ENCODE data around the gene KIF3A.

The KIF3A gene

DNA sequence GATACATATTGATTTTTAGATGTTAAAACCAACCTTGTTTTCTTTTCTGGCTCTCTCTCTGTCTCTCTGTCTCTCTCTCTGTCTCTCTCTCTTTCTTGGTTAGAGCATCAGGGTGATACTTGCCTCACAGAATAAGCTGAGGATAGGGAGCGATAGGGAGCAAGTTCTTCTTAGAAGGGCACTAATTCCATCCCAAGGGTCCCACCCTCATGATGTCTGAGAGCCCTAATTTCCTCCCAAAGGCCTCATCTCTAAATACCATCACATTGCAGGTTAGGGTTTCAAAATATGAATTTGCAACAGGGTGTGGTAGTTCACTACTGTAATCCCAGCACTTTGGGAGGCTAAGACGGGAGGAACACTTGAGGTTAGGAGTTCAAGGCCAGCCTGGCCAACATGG, 4.8 kb upstream of the KIF3A start:
- TF ChIP-seq, protein P1, sequence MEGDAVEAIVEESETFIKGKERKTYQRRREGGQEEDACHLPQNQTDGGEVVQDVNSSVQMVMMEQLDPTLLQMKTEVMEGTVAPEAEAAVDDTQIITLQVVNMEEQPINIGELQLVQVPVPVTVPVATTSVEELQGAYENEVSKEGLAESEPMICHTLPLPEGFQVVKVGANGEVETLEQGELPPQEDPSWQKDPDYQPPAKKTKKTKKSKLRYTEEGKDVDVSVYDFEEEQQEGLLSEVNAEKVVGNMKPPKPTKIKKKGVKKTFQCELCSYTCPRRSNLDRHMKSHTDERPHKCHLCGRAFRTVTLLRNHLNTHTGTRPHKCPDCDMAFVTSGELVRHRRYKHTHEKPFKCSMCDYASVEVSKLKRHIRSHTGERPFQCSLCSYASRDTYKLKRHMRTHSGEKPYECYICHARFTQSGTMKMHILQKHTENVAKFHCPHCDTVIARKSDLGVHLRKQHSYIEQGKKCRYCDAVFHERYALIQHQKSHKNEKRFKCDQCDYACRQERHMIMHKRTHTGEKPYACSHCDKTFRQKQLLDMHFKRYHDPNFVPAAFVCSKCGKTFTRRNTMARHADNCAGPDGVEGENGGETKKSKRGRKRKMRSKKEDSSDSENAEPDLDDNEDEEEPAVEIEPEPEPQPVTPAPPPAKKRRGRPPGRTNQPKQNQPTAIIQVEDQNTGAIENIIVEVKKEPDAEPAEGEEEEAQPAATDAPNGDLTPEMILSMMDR (IDR thresholded peaks at IDR 0.05; ENCODE audit: low read depth, low read length): no peak
- Histone ChIP-seq H3K4me1 (no peaks in the 10 kb centered on the region), H3K4me3 (ENCODE audit: low read depth, low read length) (no peak overlapping the region), H3K36me3 (no peaks in the 10 kb centered on the region), H3K9me3 (no peaks in the 10 kb centered on the region; the same call in 1 of the 2 replicates), H3K27me3 (no peaks in the 10 kb centered on the region; the same call in 1 of the 2 replicates)
- no peak for DNase-seq

DNA sequence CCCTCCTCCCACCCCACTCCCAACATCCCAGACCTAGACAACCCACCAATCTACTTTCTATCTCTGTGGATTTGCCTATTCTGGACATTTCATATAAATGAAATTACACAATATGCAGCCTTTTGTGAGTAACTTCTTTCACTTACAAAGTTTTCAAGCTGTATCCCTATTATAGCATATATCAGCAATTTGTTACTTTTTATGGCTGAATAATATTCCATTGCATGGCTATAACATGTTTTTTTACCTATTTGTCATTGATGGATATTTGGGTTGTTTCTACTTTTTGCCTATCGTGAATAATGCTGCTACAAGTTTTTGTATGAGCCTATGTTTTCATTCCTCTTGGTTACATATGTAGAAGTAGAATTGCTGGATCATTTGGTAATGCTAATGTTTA, 1.9 kb upstream of the KIF3A start:
- peaks cover 4% of the 10 kb centered on the region for H3K4me1 ChIP-seq
- H3K36me3 ChIP-seq: no peaks in the 10 kb centered on the region
- H3K4me3 ChIP-seq (ENCODE audit: low read depth, low read length): no peak overlapping the region
- no peaks in the 10 kb centered on the region for H3K27me3 ChIP-seq
- DNase-seq: no peak
- no peaks in the 10 kb centered on the region; the same call in 1 of the 2 replicates for H3K9me3 ChIP-seq
- TF ChIP-seq, protein P1 (IDR thresholded peaks at IDR 0.05; ENCODE audit: low read depth, low read length): no peak

DNA sequence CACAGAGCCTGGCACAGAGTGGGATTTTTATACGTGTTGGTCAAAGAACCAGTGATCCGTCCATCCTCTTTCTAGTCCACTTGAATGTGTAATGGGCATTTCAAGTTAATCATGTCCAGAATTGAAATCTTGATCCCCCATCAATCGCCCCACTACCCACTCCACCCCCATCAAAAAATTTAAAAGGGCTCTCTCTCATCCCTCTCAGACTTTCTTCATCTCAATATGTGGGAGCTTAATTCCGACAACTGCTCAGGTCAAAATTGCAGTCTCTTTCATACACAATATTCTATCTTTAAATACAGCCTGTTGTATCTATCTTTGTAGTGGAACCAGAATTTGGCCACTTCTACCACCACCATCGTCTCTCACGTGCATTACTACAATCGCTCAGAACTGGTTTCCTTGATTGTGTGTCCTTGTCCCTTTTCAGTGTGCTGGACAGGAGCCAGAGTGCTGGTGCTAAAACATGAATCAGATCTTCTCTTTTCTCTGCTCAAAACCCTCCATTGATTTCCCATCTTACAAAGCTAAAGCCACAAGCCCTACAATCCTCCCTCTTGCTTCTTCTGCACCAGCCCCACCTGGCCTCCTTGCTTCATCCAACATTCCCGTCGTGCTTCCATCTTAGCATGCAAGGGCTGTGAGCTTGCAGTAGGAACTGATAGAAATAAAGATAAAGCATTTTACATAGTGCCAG, 786 bp upstream of the KIF3A start:
- TF ChIP-seq, protein P1 (IDR thresholded peaks at IDR 0.05; ENCODE audit: low read depth, low read length): no peak

DNA sequence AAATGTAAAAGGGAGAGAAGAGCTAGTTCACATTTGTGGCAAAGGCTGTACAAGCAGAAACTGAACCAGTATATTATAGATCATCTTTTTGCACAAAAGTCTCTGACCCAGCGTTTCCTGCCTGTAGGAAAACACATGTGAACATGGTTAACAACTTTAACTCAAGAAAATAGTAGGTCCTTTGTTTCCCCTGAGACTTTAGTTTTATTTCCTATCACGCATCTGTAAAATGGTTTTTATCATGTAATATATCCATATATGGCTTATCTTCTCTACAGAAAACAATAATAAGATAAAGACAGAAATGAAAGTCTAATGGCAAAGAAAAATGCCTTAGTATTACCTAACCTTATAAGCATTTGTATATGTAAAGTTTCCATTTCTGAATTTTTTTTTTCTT, 2.7 kb downstream of the KIF3A start:
- Histone ChIP-seq H3K27me3 (no peaks in the 10 kb centered on the region), H3K4me3 (ENCODE audit: low read depth, low read length) (no peak overlapping the region), H3K36me3 (no peaks in the 10 kb centered on the region), H3K9me3 (no peaks in the 10 kb centered on the region), H3K4me1 (peaks cover 4% of the 10 kb centered on the region)
- DNase-seq: no peak
- TF ChIP-seq, protein P1 (IDR thresholded peaks at IDR 0.05; ENCODE audit: low read depth, low read length): no peak

More for the DNA sequence above, 786 bp upstream of the KIF3A start:
- Histone ChIP-seq H3K27me3 (no peaks in the 10 kb centered on the region), H3K4me1 (peaks cover 4% of the 10 kb centered on the region), H3K36me3 (no peaks in the 10 kb centered on the region), H3K4me3 (ENCODE audit: low read depth, low read length) (peak overlapping the region; percentile 87), H3K9me3 (no peaks in the 10 kb centered on the region; the same call in 1 of the 2 replicates)
- no peak for DNase-seq

DNA sequence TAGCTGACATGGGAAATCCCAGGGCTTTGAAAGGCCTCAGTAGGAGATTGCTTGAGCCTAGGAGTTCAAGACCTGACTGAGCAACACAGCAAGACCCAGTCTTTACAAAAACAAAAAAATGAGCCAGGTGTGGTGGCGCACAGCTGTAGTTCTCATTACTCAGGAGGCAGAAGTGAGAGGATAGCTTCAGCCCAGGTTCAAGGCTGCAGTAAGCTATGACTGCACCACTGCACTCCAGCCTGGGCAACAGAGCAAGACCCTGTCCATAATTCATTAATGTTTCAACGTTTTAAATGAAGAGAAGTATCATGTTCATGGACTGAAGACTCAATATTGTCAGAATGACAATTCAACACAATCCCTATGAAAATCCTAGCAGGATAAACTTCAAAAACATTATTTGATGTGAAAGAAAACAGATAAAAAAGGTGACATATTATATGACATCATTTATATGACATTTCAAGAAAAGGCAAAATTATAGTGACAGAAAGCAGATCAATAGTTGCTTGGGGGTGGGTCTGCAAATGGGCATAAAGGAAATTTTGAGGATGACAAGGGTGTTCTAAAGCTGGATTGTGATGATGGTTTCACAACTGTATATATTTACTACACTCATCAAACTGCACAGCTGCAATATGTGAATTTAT, 3.7 kb downstream of the KIF3A start:
- peaks cover 4% of the 10 kb centered on the region for H3K4me1 ChIP-seq
- no peaks in the 10 kb centered on the region for H3K27me3 ChIP-seq
- H3K4me3 ChIP-seq (ENCODE audit: low read depth, low read length): no peak overlapping the region
- TF ChIP-seq, protein P1 (IDR thresholded peaks at IDR 0.05; ENCODE audit: low read depth, low read length): no peak
- no peaks in the 10 kb centered on the region for H3K9me3 ChIP-seq
- DNase-seq: no peak
- H3K36me3 ChIP-seq: no peaks in the 10 kb centered on the region

DNA sequence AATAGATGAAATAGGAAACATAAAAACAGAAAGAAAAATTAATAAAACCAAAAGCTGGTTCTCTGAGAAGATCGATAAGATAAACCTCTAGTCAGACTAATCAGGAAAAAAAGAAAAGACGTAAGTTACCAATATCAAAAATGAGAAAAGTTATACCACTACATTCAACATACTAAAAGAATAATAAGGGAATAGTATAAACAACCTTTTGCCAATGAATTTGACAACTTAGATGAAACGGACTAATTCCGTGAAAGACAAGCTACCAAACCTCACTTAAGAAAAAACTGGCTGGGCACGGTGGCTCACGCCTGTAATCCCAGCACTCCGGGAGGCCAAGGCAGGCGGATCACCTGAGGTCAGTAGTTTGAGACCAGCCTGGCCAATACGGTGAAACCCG, 7.5 kb downstream of the KIF3A start:
- no peaks in the 10 kb centered on the region for H3K9me3 ChIP-seq
- no peaks in the 10 kb centered on the region for H3K27me3 ChIP-seq
- H3K36me3 ChIP-seq: no peaks in the 10 kb centered on the region
- no peak overlapping the region for H3K4me3 ChIP-seq (ENCODE audit: low read depth, low read length)
- DNase-seq: no peak
- TF ChIP-seq, protein P1 (IDR thresholded peaks at IDR 0.05; ENCODE audit: low read depth, low read length): no peak
- no peaks in the 10 kb centered on the region for H3K4me1 ChIP-seq
